DMS114 treated with DMSO at 0.1 percent for 48 hours (cell line): Measurements from ENCODE around the gene MTX2.
"Not testable (repeated sequence)": the region's sequence is repeated elsewhere in the genome, so short reads cannot be mapped to it uniquely, and the experiment has no call there.

Source experiments
- DNase-seq: peaks from one replicate; lab custom pipeline; 2025; ENCODE audit not compliant: unreplicated experiment; lab: John Stamatoyannopoulos, UW

Gene MTX2

DNA sequence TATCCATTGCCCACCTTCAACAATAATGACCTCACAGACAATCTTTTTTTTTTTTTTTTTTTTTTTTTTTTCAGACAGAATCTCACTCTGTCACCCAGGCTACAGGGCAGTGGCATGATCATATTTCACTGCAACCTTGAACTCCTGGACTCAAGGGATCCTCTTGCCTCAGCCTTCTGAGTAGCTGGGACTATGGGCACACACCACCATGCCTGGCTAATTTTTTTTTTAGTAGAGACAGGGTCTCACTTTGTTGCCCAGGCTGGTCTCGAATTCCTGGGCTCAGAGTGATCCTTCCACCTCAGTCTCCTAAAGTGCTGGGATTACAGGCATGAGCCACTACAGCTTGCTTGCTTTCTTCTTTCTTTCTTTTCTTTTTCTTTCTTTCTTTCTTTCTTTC is 103.9 kb downstream of the MTX2 start:
- DNase-seq, result not testable (repeated sequence)

DNA sequence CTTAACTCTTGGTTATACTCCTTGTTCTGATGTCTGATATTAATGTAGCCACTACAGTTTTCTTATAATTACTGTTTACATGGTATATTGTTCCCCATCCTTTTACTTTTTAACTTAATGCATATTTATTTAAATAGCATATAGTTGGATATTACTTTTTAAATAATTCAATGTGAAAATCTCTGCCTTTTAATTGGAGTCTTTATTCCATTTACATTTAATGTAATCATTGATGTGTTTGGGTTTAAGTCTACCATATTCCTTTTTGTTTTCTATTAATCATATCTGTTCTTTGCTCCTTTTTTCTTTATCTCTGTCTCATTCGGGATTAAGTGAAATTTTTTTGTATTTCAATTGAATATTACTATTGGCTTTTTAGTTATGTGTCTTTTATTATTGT is 109.1 kb downstream of the MTX2 start:
- no peak for DNase-seq

DNA sequence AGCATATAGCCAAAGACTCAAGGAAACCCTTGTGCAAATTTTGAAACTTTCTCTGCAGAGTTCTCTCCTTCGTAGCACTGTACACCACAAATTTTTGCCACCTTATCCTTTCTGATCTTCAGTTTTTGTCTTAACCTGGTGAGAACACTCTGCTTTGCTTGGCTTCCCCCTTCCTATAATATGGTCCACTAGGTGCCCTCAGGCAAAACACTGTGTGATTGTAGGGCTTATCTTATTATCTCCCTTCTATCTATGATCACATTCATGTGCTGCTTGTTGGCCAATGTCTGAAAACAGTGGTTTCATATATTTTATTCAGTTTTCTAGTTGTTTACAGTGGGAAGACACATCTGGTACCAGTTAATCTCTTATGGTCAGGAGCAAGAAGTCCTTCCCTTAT is 111.1 kb downstream of the MTX2 start:
- no peak for DNase-seq

DNA sequence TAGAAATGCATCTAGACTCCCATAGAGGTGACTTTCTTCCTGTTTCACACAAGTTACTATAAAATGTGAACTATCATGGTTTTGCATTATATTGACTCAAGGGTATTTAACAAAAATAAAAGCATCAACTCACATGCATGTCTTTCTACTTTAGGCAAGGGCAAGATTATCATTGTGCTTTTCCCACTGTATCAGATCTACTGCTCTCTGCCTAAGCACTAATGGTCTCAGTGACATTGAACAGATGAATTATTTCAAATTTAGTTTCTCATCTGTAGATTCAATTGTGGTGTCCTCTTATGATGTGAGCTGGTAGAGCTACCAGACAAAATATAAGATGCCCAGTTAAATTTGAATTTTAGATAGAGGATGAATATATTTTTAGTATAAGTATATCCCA is 113.9 kb downstream of the MTX2 start:
- no peak for DNase-seq

DNA sequence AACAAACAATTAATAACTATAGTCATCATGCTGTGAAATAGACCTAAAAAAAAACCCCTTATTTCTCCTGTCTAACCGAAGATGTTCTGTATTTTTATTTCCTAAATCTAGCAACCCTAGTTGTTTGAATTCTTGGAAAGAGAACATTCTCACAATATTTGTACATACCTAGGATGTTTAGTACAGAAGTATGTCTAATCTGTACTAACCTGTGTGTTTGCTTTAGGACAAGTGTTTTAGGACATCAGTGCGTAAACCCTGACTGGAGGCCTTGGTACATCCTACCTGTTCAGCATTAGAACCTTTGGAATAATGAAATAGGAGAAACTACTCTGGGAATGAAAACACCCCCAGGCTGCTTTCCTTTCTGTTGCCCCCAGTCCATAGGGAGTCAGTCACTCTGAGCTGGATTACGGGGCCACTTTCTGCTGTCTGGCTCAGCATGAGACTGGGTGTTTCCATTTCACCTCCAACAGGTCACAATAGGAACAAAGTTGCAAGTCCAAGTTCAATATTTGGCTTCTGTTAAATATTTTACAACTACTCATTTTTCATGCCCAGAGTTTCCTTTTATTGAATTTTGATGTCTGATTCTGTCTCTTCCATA is 114.7 kb downstream of the MTX2 start:
- no peak for DNase-seq

DNA sequence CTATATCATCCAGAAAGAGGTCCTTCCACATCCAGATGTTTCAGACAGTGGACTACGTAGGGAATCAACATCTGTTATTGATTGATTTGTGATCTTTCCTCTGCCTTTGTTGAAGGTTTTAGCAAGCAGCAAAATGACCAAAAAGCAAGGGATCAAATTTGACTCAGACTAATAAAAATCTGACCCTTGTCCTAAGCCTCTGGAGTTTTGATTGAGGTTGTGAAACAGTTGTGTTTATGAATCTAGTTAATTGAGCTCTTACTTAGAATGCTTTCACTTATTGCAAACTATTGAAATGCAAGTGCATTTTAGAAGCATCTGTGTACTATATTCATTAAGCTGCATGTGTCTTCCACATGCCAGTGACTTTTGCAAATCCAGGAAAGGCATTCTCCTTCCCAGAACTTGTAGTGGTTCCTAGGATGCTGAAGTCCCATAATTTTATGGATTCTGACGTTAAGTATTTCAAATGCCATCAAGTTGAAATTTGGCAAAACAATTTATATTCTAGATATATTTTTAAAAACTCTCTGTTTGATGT is 116.0 kb downstream of the MTX2 start:
- DNase-seq, result no peak

DNA sequence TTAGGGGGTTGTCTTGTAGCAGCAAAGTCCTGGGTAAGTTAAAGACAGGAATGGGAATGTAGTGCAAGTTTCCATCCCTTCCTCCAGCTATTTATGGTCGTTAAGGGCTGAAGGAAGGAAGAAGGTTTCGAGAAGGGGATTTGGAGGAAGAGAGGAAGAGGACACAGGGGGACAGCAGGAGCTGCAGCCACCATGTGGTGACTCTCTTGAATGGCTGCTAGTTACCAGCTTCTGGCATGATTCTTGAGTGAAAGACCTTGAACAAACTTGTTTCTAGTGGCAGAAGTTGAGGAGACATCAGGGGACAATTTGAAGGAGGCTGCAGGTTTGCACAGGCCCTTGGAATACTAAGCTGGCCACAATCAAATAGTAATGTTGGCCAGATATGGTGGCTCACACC is 116.6 kb downstream of the MTX2 start:
- DNase-seq, result no peak
